ENCODE measurements around the gene MTMR3.

Gene MTMR3

DNA sequence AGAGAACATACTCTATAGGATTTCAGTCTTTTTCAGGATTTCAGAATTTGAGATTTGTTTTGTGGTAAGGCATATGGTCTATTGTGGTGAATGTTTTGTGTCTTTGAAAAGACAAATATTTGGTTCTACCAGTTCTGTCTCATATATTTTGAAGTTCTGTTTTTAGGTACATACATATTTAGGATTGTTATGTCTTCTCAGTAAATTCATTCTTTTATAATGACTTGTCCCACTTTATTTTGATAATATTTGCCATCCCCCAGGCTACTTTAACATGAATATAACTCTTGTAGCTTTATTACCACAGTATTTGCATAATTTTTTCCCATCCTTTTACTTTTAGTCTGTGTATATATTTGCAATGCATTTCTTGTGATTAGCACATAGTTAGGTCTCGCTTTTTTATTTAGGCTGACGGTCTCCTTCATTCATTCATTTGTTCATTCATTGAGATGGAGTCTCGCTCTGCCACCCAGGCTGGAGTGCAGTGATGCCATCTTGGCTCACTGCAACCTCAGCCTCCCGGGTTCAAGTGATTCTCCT lies 32.1 kb downstream of the MTMR3 start:
- TF ChIP-seq MAX (IDR thresholded peaks at IDR 0.05) = no peak
- no peak for TF ChIP-seq YY1 (IDR thresholded peaks at IDR 0.05; ENCODE audit: low read depth)
- no peak for TF ChIP-seq EP300 (IDR thresholded peaks at IDR 0.05; ENCODE audit: borderline replicate concordance)
- TF ChIP-seq RAD21 (IDR thresholded peaks at IDR 0.05; ENCODE audit: low read depth) = no peak
- TF ChIP-seq REST (IDR thresholded peaks at IDR 0.05; ENCODE audit: low read depth) = no peak
- no peak for TF ChIP-seq NFIC (IDR thresholded peaks at IDR 0.05)
- no peak for TF ChIP-seq TEAD4 (IDR thresholded peaks at IDR 0.05)
- no peak for TF ChIP-seq EGR1 (IDR thresholded peaks at IDR 0.05)
- TF ChIP-seq USF1 (IDR thresholded peaks at IDR 0.05) = no peak
- TF ChIP-seq TAF1 (IDR thresholded peaks at IDR 0.05; ENCODE audit: low read depth) = no peak
- no peak for TF ChIP-seq CEBPB (IDR thresholded peaks at IDR 0.05)
- TF ChIP-seq FOXM1 (IDR thresholded peaks at IDR 0.05; ENCODE audit: borderline replicate concordance, low read depth) = no peak
- no peak for TF ChIP-seq TCF12 (IDR thresholded peaks at IDR 0.05; ENCODE audit: low read depth)
- no peak for TF ChIP-seq CREB1 (IDR thresholded peaks at IDR 0.05; ENCODE audit: low read depth)
- no peak for TF ChIP-seq ZBTB7A (IDR thresholded peaks at IDR 0.05; ENCODE audit: low read depth)

GRCh38 chr22:29916007-29916544 lies 33.1 kb downstream of the MTMR3 start:
- no peak for TF ChIP-seq USF1 (IDR thresholded peaks at IDR 0.05)
- TF ChIP-seq FOXM1 (IDR thresholded peaks at IDR 0.05; ENCODE audit: borderline replicate concordance, low read depth) = no peak
- no peak for TF ChIP-seq NFIC (IDR thresholded peaks at IDR 0.05)

- TF ChIP-seq EP300 (IDR thresholded peaks at IDR 0.05; ENCODE audit: borderline replicate concordance) = no peak
- no peak for TF ChIP-seq MAX (IDR thresholded peaks at IDR 0.05)
Measured at GRCh38 chr22:29917052-29917902, 34.3 kb downstream of the MTMR3 start.

- no peak for TF ChIP-seq CREB1 (IDR thresholded peaks at IDR 0.05; ENCODE audit: low read depth)
- TF ChIP-seq NFIC (IDR thresholded peaks at IDR 0.05) = no peak
- no peak for TF ChIP-seq TEAD4 (IDR thresholded peaks at IDR 0.05)
- TF ChIP-seq YY1 (IDR thresholded peaks at IDR 0.05; ENCODE audit: low read depth) = no peak
- TF ChIP-seq TAF1 (IDR thresholded peaks at IDR 0.05; ENCODE audit: low read depth) = no peak
- no peak for TF ChIP-seq EP300 (IDR thresholded peaks at IDR 0.05; ENCODE audit: borderline replicate concordance)
- no peak for TF ChIP-seq EGR1 (IDR thresholded peaks at IDR 0.05)
- TF ChIP-seq CEBPB (IDR thresholded peaks at IDR 0.05) = no peak
- TF ChIP-seq USF1 (IDR thresholded peaks at IDR 0.05) = no peak
- no peak for TF ChIP-seq REST (IDR thresholded peaks at IDR 0.05; ENCODE audit: low read depth)
Measured at GRCh38 chr22:29925402-29925801, 42.4 kb downstream of the MTMR3 start.

GRCh38 chr22:29926057-29926456 lies 43.1 kb downstream of the MTMR3 start:
- TF ChIP-seq EGR1 (IDR thresholded peaks at IDR 0.05) = no peak
- TF ChIP-seq USF1 (IDR thresholded peaks at IDR 0.05) = no peak
- no peak for TF ChIP-seq NFIC (IDR thresholded peaks at IDR 0.05)
- no peak for TF ChIP-seq MAX (IDR thresholded peaks at IDR 0.05)
- TF ChIP-seq RAD21 (IDR thresholded peaks at IDR 0.05; ENCODE audit: low read depth) = no peak
- no peak for TF ChIP-seq YY1 (IDR thresholded peaks at IDR 0.05; ENCODE audit: low read depth)
- no peak for TF ChIP-seq REST (IDR thresholded peaks at IDR 0.05; ENCODE audit: low read depth)
- no peak for TF ChIP-seq TCF12 (IDR thresholded peaks at IDR 0.05; ENCODE audit: low read depth)

Data from Ishikawa (cell line).